AG10803 (cell line): ENCODE data around the gene RASA2.
A peak's percentile ranks its signal among the peaks of the same experiment; 100 is the strongest.

Experiments
- DNase-seq: peaks from one replicate; pipeline ENCODE4 v3.0.0; 2010; ENCODE audit warnings: low read depth
- H3K4me3 ChIP-seq: 2 replicates; pipeline ENCODE4 v1.5.1; 2011; ENCODE audit warnings: mild to moderate bottlenecking, low read length, control low read depth
- TF ChIP-seq, protein P1 (sequence below): conservative IDR thresholded peaks from 2 replicates; pipeline ENCODE4 v1.5.1; 2011; ENCODE audit warnings: mild to moderate bottlenecking, low read length, control low read depth, inconsistent platforms

The RASA2 gene

DNA sequence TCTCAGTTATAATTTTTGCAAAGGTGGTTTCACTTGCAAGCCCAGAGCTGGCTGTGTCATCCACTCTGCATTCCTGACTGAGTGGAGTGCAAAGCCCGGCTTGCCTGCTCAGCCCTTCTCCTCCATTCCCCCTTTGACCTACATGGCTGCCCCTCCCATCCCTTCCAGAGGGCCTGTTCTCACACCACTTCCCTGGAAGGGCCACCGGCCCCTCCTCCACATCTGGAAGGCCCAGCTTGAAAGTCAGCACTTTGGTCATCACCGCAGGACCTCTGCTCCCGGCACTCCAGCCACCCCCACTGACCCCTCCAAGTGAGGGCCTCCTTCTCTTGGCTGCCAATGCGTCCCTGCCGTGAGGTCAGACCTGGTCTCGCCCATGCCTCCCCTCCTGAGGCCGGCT lies 177.2 kb downstream of the RASA2 start:
- DNase-seq = peak; percentile 45
- TF ChIP-seq, protein P1, sequence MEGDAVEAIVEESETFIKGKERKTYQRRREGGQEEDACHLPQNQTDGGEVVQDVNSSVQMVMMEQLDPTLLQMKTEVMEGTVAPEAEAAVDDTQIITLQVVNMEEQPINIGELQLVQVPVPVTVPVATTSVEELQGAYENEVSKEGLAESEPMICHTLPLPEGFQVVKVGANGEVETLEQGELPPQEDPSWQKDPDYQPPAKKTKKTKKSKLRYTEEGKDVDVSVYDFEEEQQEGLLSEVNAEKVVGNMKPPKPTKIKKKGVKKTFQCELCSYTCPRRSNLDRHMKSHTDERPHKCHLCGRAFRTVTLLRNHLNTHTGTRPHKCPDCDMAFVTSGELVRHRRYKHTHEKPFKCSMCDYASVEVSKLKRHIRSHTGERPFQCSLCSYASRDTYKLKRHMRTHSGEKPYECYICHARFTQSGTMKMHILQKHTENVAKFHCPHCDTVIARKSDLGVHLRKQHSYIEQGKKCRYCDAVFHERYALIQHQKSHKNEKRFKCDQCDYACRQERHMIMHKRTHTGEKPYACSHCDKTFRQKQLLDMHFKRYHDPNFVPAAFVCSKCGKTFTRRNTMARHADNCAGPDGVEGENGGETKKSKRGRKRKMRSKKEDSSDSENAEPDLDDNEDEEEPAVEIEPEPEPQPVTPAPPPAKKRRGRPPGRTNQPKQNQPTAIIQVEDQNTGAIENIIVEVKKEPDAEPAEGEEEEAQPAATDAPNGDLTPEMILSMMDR = no peak
- H3K4me3 ChIP-seq = no peak overlapping the region
